GM12801 (cell line): ENCODE data around the gene RPA1.

Experiments
- CTCF ChIP-seq: IDR thresholded peaks from one replicate; pipeline ENCODE4 v1.5.1; 2011; ENCODE audit warnings: control low read depth; ENCODE audit not compliant: insufficient read length; ENCODE audit errors: extremely low read depth

Gene RPA1

GRCh38 chr17:1899403-1900000 is 69.7 kb downstream of the RPA1 start:
- no peak for TF ChIP-seq CTCF

GRCh38 chr17:1904273-1905182 is 74.7 kb downstream of the RPA1 start:
- no peak for TF ChIP-seq CTCF

- no peak for TF ChIP-seq CTCF
Measured at GRCh38 chr17:1905190-1905913, 75.5 kb downstream of the RPA1 start.

- TF ChIP-seq CTCF, result no peak
Measured at GRCh38 chr17:1906662-1907101, 76.9 kb downstream of the RPA1 start.

GRCh38 chr17:1907216-1907631 is 77.4 kb downstream of the RPA1 start:
- TF ChIP-seq CTCF, result no peak

GRCh38 chr17:1907909-1908698 is 78.3 kb downstream of the RPA1 start:
- no peak for TF ChIP-seq CTCF
